T-helper 2 cell (primary cell): ENCODE measurements around the gene USP17L13.
"Not testable (repeated sequence)": the region's sequence is repeated elsewhere in the genome, so short reads cannot be mapped to it uniquely, and the experiment has no call there.

ENCODE experiments used
- DNase-seq, 5 experiments: peaks; one replicate each; pipeline versions ENCODE4 v3.0.0 to v3.0.0-alpha.2; 2012 to 2022
- total RNA-seq, 2 donors: gene quantifications; one replicate each; lab custom pipeline; 2026; lab: John Stamatoyannopoulos, UW

The USP17L13 gene
- total RNA-seq, result 0 reads per million in 2 donors

DNA sequence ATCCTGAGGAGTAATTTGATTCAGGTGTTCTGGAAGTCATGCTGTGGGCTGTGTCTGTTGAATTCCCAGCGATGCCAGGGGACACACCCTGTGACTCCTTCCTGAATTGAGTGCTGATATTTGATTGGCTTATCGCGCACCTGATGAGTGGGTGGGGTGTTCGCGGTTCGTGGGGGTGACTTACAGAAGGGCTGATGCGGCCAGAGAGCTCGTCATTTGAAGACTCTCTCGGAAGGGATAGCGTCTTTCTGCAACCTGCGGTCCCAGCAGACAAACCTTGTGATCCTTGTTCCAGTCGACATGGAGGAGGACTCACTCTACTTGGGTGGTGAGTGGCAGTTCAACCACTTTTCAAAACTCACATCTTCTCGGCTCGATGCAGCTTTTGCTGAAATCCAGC lies at the start of gene USP17L13:
USP17L13 (plus strand) TSS at position 301 of the 400 bp plus-strand sequence; CDS start at position 301, 0 bp downstream.
- DNase-seq, result not testable (repeated sequence)

- DNase-seq, result not testable (repeated sequence)
These were observed 14.3 kb upstream of the USP17L13 start, which contains the start of gene USP17L10 for GRCh38 chr4:9210357-9210756. Gene USP17L10 (plus strand): TSS chr4:9210657. CDS start chr4:9210657, 0 bp downstream.

DNA sequence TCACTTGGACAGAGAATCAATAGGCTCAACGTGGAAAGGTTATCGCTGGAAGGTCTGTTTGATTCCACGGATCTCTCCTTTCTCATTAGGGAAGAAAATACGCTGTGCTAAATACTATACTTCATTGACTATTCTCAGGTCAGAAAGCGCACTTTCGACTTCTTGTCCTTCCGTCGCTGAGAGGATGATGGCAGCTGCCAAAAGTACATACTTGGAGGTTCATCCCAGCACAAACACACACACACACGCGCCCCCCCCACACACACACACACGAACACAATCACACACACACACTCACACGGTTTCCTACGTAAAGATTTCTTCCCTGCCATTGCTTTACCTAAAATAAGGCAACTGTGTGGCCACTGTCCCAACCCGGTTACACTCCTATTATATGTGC lies 10.0 kb upstream of the USP17L13 start:
- DNase-seq, result not testable (repeated sequence)

DNA sequence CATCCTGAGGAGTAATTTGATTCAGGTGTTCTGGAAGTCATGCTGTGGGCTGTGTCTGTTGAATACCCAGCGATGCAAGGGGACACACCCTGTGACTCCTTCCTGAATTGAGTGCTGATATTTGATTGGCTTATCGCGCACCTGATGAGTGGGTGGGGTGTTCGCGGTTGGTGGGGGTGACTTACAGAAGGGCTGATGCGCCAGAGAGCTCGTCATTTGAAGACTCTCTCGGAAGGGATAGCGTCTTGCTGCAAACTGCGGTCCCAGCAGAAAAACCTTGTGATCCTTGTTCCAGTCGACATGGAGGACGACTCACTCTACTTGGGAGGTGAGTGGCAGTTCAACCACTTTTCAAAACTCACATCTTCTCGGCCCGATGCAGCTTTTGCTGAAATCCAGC lies 9.6 kb upstream of the USP17L13 start, which contains the start of gene USP17L11:
USP17L11 (plus strand) TSS at position 301 of the 400 bp plus-strand sequence; CDS start at position 301, 0 bp downstream.
- DNase-seq, result not testable (repeated sequence)

- DNase-seq, result not testable (repeated sequence)
These were observed 4.8 kb upstream of the USP17L13 start, which contains the start of gene USP17L12 for GRCh38 chr4:9219852-9220251. Gene USP17L12 (plus strand): TSS chr4:9220152. CDS start chr4:9220152, 0 bp downstream.

GRCh38 chr4:9230249-9230648 lies 5.6 kb downstream of the USP17L13 start:
- not testable (repeated sequence) for DNase-seq

DNA sequence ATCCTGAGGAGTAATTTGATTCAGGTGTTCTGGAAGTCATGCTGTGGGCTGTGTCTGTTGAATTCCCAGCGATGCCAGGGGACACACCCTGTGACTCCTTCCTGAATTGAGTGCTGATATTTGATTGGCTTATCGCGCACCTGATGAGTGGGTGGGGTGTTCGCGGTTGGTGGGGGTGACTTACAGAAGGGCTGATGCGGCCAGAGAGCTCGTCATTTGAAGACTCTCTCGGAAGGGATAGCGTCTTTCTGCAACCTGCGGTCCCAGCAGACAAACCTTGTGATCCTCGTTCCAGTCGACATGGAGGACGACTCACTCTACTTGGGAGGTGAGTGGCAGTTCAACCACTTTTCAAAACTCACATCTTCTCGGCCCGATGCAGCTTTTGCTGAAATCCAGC lies 9.4 kb downstream of the USP17L13 start, which contains the start of gene USP17L15:
USP17L15 (plus strand) TSS at position 301 of the 400 bp plus-strand sequence; CDS start at position 301, 0 bp downstream.
- DNase-seq, result not testable (repeated sequence)

DNA sequence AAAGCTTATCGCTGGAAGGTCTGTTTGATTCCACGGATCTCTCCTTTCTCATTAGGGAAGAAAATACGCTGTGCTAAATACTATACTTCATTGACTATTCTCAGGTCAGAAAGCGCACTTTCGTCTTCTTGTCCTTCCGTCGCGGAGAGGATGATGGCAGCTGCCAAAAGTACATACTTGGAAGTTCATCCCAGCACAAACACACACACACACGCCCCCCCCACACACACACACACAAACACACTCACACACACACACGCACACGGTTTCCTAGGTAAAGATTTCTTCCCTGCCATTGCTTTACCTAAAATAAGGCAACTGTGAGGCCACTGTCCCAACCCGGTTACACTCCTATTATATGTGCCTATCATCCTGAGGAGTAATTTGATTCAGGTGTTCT lies 13.8 kb downstream of the USP17L13 start:
- DNase-seq, result not testable (repeated sequence)

DNA sequence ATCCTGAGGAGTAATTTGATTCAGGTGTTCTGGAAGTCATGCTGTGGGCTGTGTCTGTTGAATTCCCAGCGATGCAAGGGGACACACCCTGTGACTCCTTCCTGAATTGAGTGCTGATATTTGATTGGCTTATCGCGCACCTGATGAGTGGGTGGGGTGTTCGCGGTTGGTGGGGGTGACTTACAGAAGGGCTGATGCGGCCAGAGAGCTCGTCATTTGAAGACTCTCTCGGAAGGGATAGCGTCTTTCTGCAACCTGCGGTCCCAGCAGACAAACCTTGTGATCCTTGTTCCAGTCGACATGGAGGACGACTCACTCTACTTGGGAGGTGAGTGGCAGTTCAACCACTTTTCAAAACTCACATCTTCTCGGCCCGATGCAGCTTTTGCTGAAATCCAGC lies 18.9 kb downstream of the USP17L13 start, which contains the start of gene USP17L17:
USP17L17 (plus strand) TSS at position 301 of the 400 bp plus-strand sequence; CDS start at position 301, 0 bp downstream.
- not testable (repeated sequence) for DNase-seq

- DNase-seq, result peak in 2 of 5 experiments; percentile 0 to 5
These were observed 23.4 kb downstream of the USP17L13 start, which contains the start of gene USP17L18 for GRCh38 chr4:9247953-9248680. Gene USP17L18 (plus strand): TSS chr4:9248630. CDS start chr4:9248630, 0 bp downstream.

- not testable (repeated sequence) for DNase-seq
These were observed 28.4 kb downstream of the USP17L13 start, which contains the start of gene USP17L19 for GRCh38 chr4:9253078-9253477. Gene USP17L19 (plus strand): TSS chr4:9253378. CDS start chr4:9253378, 0 bp downstream.

DNA sequence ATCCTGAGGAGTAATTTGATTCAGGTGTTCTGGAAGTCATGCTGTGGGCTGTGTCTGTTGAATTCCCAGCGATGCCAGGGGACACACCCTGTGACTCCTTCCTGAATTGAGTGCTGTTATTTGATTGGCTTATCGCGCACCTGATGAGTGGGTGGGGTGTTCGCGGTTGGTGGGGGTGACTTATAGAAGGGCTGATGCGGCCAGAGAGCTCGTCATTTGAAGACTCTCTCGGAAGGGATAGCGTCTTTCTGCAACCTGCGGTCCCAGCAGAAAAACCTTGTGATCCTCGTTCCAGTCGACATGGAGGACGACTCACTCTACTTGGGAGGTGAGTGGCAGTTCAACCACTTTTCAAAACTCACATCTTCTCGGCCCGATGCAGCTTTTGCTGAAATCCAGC lies 33.1 kb downstream of the USP17L13 start, which contains the start of gene USP17L20:
USP17L20 (plus strand) TSS at position 301 of the 400 bp plus-strand sequence; CDS start at position 301, 0 bp downstream.
- DNase-seq, result not testable (repeated sequence)

GRCh38 chr4:9262572-9262971 lies 37.9 kb downstream of the USP17L13 start, which contains the start of gene USP17L21:
Gene USP17L21 (plus strand): TSS chr4:9262872. CDS start chr4:9262872, 0 bp downstream.
- not testable (repeated sequence) for DNase-seq

DNA sequence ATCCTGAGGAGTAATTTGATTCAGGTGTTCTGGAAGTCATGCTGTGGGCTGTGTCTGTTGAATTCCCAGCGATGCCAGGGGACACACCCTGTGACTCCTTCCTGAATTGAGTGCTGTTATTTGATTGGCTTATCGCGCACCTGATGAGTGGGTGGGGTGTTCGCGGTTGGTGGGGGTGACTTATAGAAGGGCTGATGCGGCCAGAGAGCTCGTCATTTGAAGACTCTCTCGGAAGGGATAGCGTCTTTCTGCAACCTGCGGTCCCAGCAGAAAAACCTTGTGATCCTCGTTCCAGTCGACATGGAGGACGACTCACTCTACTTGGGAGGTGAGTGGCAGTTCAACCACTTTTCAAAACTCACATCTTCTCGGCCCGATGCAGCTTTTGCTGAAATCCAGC lies 42.6 kb downstream of the USP17L13 start, which contains the start of gene USP17L22:
USP17L22 (plus strand) TSS at position 301 of the 400 bp plus-strand sequence; CDS start at position 301, 0 bp downstream.
- not testable (repeated sequence) for DNase-seq

- DNase-seq, result peak in 1 of 5 experiments; percentile 23
These were observed 47.0 kb downstream of the USP17L13 start for GRCh38 chr4:9271719-9272118.
